Common myeloid progenitor, CD34-positive (primary cell): ENCODE results near the gene ZNF107.
"Not testable (repeated sequence)": the region's sequence is repeated elsewhere in the genome, so short reads cannot be mapped to it uniquely, and the experiment has no call there.

ENCODE experiments used
- CTCF ChIA-PET: fragments of 350-600 bp; sonication (Branson Sonifier 250); formaldehyde crosslinking; loops from one replicate; lab custom pipeline; 2021; ENCODE audit warnings: antibody characterized with exemption; lab: Charles Lee
- POLR2A ChIA-PET: fragments of 350-600 bp; sonication (Branson Sonifier 250); formaldehyde crosslinking; loops from one replicate; lab custom pipeline; 2021; ENCODE audit warnings: antibody characterized with exemption; lab: Charles Lee
- DNase-seq, 3 donors: peaks; one replicate each; pipeline versions ENCODE4 v3.0.0 to v3.0.0-alpha.2; 2013
- H3K27ac ChIP-seq, 2 experiments: 1 replicate in 1 of 2; 2 replicates in 1 of 2; pipeline ENCODE4 v1.7.0; 2013; ENCODE audit warnings: inconsistent platforms in 2 of 2, low read length in 2 of 2, mild to moderate bottlenecking in 2 of 2, low read depth in 1 of 2, moderate library complexity in 1 of 2; ENCODE audit not compliant: severe bottlenecking in 2 of 2, insufficient read depth in 1 of 2, poor library complexity in 1 of 2
- H3K27me3 ChIP-seq, 5 experiments: replicated peaks in 2 of 5; 1 replicate in 3 of 5; 2 replicates in 2 of 5; pipeline versions ENCODE4 v1.6.1 to v1.7.0; 2013; ENCODE audit warnings: low read length in 4 of 5, mild to moderate bottlenecking in 2 of 5, moderate library complexity in 2 of 5, inconsistent platforms in 1 of 5; ENCODE audit not compliant: insufficient read depth in 5 of 5, control insufficient read depth in 4 of 5
- H3K36me3 ChIP-seq, 4 experiments: 1 replicate in 2 of 4; 2 replicates in 2 of 4; pipeline versions ENCODE4 v1.6.1 to v1.7.0; 2013; ENCODE audit warnings: low read length in 3 of 4, control low read depth in 1 of 4, mild to moderate bottlenecking in 1 of 4; ENCODE audit not compliant: control insufficient read depth in 4 of 4, insufficient read depth in 4 of 4
- H3K4me1 ChIP-seq, 4 experiments: 1 replicate in 3 of 4; 2 replicates in 1 of 4; pipeline versions ENCODE4 v1.6.1 to v1.7.1; 2013; ENCODE audit warnings: low read length in 3 of 4, mild to moderate bottlenecking in 3 of 4, control low read depth in 1 of 4, inconsistent platforms in 1 of 4, moderate library complexity in 1 of 4; ENCODE audit not compliant: control insufficient read depth in 4 of 4, insufficient read depth in 4 of 4; ENCODE audit errors: control extremely low read depth in 1 of 4
- H3K4me3 ChIP-seq, 7 experiments: 1 replicate in 4 of 7; 2 replicates in 3 of 7; pipeline versions ENCODE4 v1.5.1 to v1.7.0; 2013; ENCODE audit warnings: mild to moderate bottlenecking in 7 of 7, low read length in 6 of 7, moderate library complexity in 6 of 7, inconsistent platforms in 2 of 7, low read depth in 2 of 7, control low read depth in 1 of 7; ENCODE audit not compliant: insufficient read depth in 4 of 7, control insufficient read depth in 1 of 7; ENCODE audit errors: extremely low read depth in 1 of 7
- H3K9me3 ChIP-seq, 5 experiments: 1 replicate in 4 of 5; 2 replicates in 1 of 5; pipeline versions ENCODE4 v1.6.1 to v1.7.1; 2013; ENCODE audit warnings: low read length in 4 of 5, mild to moderate bottlenecking in 2 of 5, inconsistent platforms in 1 of 5, low read depth in 1 of 5, moderate library complexity in 1 of 5; ENCODE audit not compliant: control insufficient read depth in 4 of 5, insufficient read depth in 2 of 5; ENCODE audit errors: control extremely low read depth in 1 of 5
- WGBS: methylation state at CpG from one replicate; pipeline ENCODE4 v1.1.5; 2013; ENCODE audit not compliant: insufficient coverage; 5-methylcytosine and 5-hydroxymethylcytosine counted together

The ZNF107 gene

DNA sequence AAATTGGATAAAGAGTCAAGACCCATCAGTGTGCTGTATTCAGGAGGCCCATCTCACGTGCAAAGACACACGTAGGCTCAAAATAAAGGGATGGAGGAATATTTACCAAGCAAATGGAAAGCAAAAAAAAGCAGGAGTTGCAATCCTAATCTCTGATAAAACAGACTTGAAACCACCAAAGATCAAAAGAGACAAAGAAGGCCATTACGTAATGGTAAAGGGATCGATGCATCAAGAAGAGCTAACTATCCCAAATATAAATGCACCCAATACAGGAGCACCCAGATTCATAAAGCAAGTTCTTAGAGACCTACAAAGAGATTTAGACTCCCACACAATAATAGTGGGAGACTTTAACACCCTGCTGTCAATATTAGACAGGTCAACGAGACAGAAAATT lies 3.8 kb upstream of the ZNF107 start:
- CTCF ChIA-PET, DNase-seq, H3K27me3 ChIP-seq, H3K9me3 ChIP-seq, POLR2A ChIA-PET, H3K4me3 ChIP-seq, H3K36me3 ChIP-seq, H3K27ac ChIP-seq: not testable (repeated sequence)
- 96% methylated on average over 3 of the region's 5 CpGs for WGBS
- peaks cover 3 to 11% (median 5%) of the 10 kb centered on the region in 4 experiments for H3K4me1 ChIP-seq

- WGBS = 80% methylated on average over 1 of the region's 2 CpGs
- CTCF ChIA-PET = interaction anchor here (1.0 kb wide), 1 partner anchor 8 kb away, joined by 3 read pairs; no protein-coding TSS in a partner anchor
These were observed 724 bp downstream of the ZNF107 start for GRCh38 chr7:64666663-64667050.

DNA sequence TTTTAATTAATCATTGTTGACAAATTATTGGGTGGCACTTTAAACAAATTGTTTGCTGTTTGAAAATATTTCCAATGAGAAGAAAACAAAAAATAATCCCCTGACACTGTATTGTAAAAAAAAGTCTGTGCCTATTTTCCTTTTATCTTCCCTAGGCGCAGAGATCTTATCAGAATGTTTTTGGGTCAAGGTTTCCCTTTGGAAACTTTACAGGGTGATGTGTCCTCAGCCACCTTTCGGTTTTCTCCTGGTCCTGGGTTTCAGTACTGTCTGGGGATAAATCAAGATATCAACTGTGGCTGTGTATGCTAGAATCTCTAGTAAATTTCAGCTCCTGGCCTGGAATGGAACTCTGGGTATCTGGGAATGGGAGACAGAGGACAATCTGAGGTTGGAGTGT lies 1.4 kb downstream of the ZNF107 start:
- Histone ChIP-seq H3K27ac (peak overlapping the region in 1 of 2 experiments; percentile 27), H3K9me3 (peaks cover 2 to 19% (median 14%) of the 10 kb centered on the region in 5 experiments), H3K4me3 (peak overlapping the region in 3 of 7 experiments; percentile 89 to 96 (median 91)), H3K27me3 (no peaks in the 10 kb centered on the region), H3K36me3 (peaks cover 12 to 35% (median 25%) of the 10 kb centered on the region in 4 experiments), H3K4me1 (peaks cover 3 to 16% (median 8%) of the 10 kb centered on the region in 4 experiments)
- 100% methylated on average over 2 of the region's 2 CpGs for WGBS
- ChIA-PET CTCF (no interaction called here), POLR2A (interaction anchor here (0.8 kb wide), 1 partner anchor 256 kb away, joined by 3 read pairs; no protein-coding TSS in a partner anchor)
- no peak for DNase-seq

More at GRCh38 chr7:64666663-64667050, 724 bp downstream of the ZNF107 start:
- peaks cover 12 to 29% (median 24%) of the 10 kb centered on the region in 4 experiments for H3K36me3 ChIP-seq
- POLR2A ChIA-PET = interaction anchor here (0.6 kb wide), 1 partner anchor 129 kb away, joined by 3 read pairs; no protein-coding TSS in a partner anchor
- peak overlapping the region; percentile 63 to 96 (median 90) for H3K4me3 ChIP-seq
- peak overlapping the region; percentile 65 to 90 for H3K27ac ChIP-seq
- peaks cover 0 to 15% (median 10%) of the 10 kb centered on the region in 5 experiments for H3K9me3 ChIP-seq
- no peaks in the 10 kb centered on the region for H3K27me3 ChIP-seq
- DNase-seq = peak in 1 of 3 donors; percentile 9
- peaks cover 3 to 16% (median 8%) of the 10 kb centered on the region in 4 experiments for H3K4me1 ChIP-seq

- Histone ChIP-seq H3K27me3 (no peaks in the 10 kb centered on the region), H3K9me3 (peaks cover 6 to 51% (median 22%) of the 10 kb centered on the region in 5 experiments), H3K4me3 (no peak overlapping the region), H3K27ac (no peak overlapping the region), H3K4me1 (peaks cover 0 to 2% (median under 1%) of the 10 kb centered on the region in 4 experiments), H3K36me3 (peaks cover 16 to 53% (median 27%) of the 10 kb centered on the region in 4 experiments)
- 100% methylated on average over 1 of the region's 8 CpGs for WGBS
- ChIA-PET CTCF (no interaction called here), POLR2A (no interaction called here)
- DNase-seq = no peak
These were observed 6.5 kb downstream of the ZNF107 start for GRCh38 chr7:64672414-64672813.

DNA sequence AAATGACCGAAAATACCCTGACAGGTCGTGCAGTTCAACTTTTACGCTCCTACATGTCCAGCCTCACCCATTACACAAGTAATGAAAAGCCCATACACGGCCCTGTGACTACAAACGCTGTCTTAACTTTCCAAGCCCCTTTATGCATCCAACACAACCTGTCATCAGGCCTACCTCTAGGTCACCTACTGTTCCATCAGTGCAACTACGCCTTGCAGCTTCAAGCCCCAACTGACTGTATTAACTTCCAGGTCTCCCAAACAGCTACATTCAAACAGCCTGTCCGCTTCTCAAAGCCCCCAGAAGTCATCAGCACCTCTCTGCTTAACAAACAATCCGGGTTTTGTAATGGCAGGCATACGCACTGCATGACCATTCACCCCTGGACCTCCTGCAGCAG lies 19.2 kb downstream of the ZNF107 start:
- WGBS = 95% methylated on average over 9 of the region's 9 CpGs
- peaks cover 2 to 98% (median 85%) of the 10 kb centered on the region in 5 experiments for H3K9me3 ChIP-seq
- ChIA-PET CTCF (interaction anchor here (0.5 kb wide), 1 partner anchor 355 kb away, joined by 3 read pairs; no protein-coding TSS in a partner anchor), POLR2A (no interaction called here)
- no peak overlapping the region for H3K27ac ChIP-seq
- H3K4me3 ChIP-seq = peak overlapping the region in 1 of 7 experiments; percentile 22
- H3K36me3 ChIP-seq = peaks cover 55 to 100% (median 81%) of the 10 kb centered on the region in 4 experiments
- H3K4me1 ChIP-seq = no peaks in the 10 kb centered on the region
- no peaks in the 10 kb centered on the region for H3K27me3 ChIP-seq
- no peak for DNase-seq

DNA sequence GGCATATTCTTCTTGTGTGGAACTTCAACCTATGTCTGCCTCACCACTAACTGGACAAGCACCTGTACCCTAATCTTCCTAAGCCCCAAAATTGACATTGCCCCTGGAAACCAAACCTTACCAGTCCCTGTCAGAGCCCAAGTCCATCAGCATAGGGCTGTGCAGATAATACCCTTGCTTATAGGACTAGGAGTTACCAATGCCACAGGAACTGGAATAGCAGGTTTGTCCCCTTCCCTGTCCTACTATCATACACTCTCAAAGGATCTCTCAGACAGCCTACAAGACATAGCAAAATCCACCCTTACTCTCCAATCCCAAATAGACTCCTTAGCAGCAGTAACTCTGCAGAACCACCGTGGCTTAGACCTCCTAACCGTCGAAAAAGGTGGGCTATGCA lies 19.8 kb downstream of the ZNF107 start:
- Histone ChIP-seq H3K36me3 (peaks cover 55 to 100% (median 80%) of the 10 kb centered on the region in 4 experiments), H3K27ac (no peak overlapping the region), H3K27me3 (no peaks in the 10 kb centered on the region), H3K4me3 (no peak overlapping the region), H3K4me1 (no peaks in the 10 kb centered on the region), H3K9me3 (peaks cover 2 to 98% (median 79%) of the 10 kb centered on the region in 5 experiments)
- POLR2A ChIA-PET = no interaction called here
- CTCF ChIA-PET = interaction anchor here (0.5 kb wide), 1 partner anchor 356 kb away, joined by 3 read pairs; no protein-coding TSS in a partner anchor
- no peak for DNase-seq
- 92% methylated on average over 3 of the region's 3 CpGs for WGBS

DNA sequence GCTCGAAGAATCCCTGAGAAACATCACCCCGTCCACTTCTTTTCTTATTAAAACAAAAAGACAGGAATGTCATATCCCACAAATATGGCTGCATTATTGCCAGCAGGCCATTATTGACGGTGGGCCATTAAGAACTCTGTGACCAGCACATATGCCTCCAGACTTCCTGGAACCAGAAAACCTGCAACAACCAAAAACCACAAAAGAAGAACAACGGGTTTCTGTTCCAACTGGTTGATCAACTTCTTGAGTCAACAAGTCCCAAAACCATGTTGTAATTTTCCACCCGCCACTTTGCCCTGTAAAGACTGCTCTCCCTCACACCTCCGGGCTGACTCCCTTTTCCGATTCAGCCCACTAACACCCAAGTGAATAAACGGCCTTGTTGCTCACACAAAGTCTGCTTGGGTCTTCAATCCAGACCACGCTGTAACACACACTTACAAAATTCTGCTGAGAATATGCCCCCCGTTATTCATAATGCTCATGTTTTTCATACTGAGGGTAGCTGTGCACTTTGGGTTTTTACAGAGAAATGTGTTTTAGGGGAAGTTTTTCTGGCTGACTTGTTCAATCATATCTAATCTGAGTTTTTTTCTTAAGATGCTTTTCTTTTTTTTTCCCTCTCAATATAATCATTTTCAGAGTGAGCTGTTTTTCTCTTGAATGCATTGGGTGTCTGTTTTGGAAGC lies 20.7 kb downstream of the ZNF107 start:
- no peaks in the 10 kb centered on the region for H3K4me1 ChIP-seq
- CTCF ChIA-PET = no interaction called here
- POLR2A ChIA-PET = no interaction called here
- H3K27ac ChIP-seq = no peak overlapping the region
- H3K9me3 ChIP-seq = peaks cover 2 to 94% (median 74%) of the 10 kb centered on the region in 5 experiments
- DNase-seq = no peak
- H3K4me3 ChIP-seq = peak overlapping the region in 1 of 7 experiments; percentile 11
- H3K36me3 ChIP-seq = peaks cover 53 to 99% (median 75%) of the 10 kb centered on the region in 4 experiments
- WGBS = 94% methylated on average over 7 of the region's 10 CpGs
- H3K27me3 ChIP-seq = no peaks in the 10 kb centered on the region
